Measurements from ENCODE around the gene SMCR8.

DNA sequence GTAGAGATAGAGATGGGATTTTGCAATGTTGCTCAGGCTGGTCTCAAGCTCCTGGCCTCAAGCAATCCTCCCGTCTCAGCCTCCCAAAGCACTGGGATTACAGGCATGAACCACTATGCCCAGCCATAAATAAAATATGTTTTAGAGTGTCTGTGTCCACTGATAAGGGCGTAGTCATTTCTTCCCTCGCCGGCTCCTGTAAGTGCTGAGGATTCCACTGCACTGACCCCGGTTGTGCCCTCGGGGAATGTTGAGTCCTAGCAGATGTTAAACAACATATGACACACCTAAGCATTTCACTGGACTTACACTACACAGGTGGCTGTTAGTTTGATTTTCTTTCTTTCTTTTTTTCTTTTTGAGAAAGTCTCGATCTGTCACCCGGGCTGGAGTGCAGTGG, 53.9 kb downstream of the SMCR8 start:
- TF ChIP-seq RAD21 (IDR thresholded peaks at IDR 0.05; ENCODE audit: low read length) = no peak
- TF ChIP-seq EZH2phosphoT487 (IDR thresholded peaks at IDR 0.05; ENCODE audit: borderline replicate concordance, low read depth) = no peak
- TF ChIP-seq EP300 (IDR thresholded peaks at IDR 0.05; ENCODE audit: borderline replicate concordance in 1 of 2, low read depth in 1 of 2, low read length in 1 of 2) = no peak
- TF ChIP-seq, protein P1, sequence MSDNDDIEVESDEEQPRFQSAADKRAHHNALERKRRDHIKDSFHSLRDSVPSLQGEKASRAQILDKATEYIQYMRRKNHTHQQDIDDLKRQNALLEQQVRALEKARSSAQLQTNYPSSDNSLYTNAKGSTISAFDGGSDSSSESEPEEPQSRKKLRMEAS (IDR thresholded peaks at IDR 0.05; ENCODE audit: low read depth) = no peak
- no peak for TF ChIP-seq RFX5 (IDR thresholded peaks at IDR 0.05; ENCODE audit: low read length)

Measured in SK-N-SH (cell line).